IMR-90 (cell line): ENCODE data around the gene CCDC51.

Experiments used
- BHLHE40 ChIP-seq: fragments of 150-350 bp; IDR thresholded peaks from 2 replicates; pipeline ENCODE4 v1.6.1; 2016; ENCODE audit warnings: mild to moderate bottlenecking, low read depth, low read length
- CEBPB ChIP-seq: IDR thresholded peaks from 2 replicates; pipeline ENCODE4 v1.6.1; 2012; ENCODE audit warnings: low read depth, low read length, improper control_type of control experiment
- MAFK ChIP-seq: IDR thresholded peaks from 2 replicates; pipeline ENCODE4 v1.6.1; 2012; ENCODE audit warnings: low read depth, low read length, improper control_type of control experiment
- MAZ ChIP-seq: IDR thresholded peaks from 2 replicates; pipeline ENCODE4 v1.6.1; 2012; ENCODE audit warnings: low read depth, mild to moderate bottlenecking, low read length, improper control_type of control experiment, moderate library complexity, borderline replicate concordance
- POLR2A ChIP-seq: IDR thresholded peaks from 2 replicates; pipeline ENCODE4 v1.6.1; 2012; ENCODE audit warnings: mild to moderate bottlenecking, low read depth, low read length
- RAD21 ChIP-seq: IDR thresholded peaks from 2 replicates; pipeline ENCODE4 v1.6.1; 2012; ENCODE audit warnings: low read length, improper control_type of control experiment
- RCOR1 ChIP-seq: IDR thresholded peaks from 2 replicates; pipeline ENCODE4 v1.6.1; 2012; ENCODE audit warnings: mild to moderate bottlenecking, low read length, improper control_type of control experiment; ENCODE audit not compliant: insufficient replicate concordance
- RFX5 ChIP-seq: IDR thresholded peaks from 2 replicates; pipeline ENCODE4 v1.8.0; 2012; ENCODE audit warnings: low read depth, mild to moderate bottlenecking, low read length, moderate library complexity
- TF ChIP-seq, protein P1 (sequence below): conservative IDR thresholded peaks from 2 replicates; pipeline ENCODE4 v1.5.1; 2012; ENCODE audit warnings: mild to moderate bottlenecking, low read depth, low read length, improper control_type of control experiment
- TF ChIP-seq, protein P2 (sequence below): fragments of 150-350 bp; IDR thresholded peaks from 2 replicates; pipeline ENCODE4 v1.6.1; 2017; ENCODE audit warnings: mild to moderate bottlenecking, antibody characterized with exemption, low read length, low read depth

DNA sequence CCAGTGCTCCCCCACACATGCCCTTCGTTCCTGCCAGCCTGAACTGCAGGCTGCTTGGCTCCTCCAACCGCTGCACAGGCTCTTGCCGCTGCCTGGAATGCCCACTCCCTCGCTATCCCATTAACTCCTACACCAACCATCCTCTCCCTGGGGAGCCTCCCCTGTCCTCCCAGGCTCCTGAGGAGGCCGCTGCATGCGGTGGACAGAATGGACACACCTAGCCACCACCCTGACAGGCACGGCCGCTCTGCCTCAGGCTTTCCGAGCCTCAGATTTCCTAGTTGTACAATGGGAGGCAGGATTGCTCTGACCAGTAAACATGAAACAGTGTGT is 12.3 kb downstream of the CCDC51 start:
- TF ChIP-seq RCOR1: no peak
- TF ChIP-seq, protein P1, sequence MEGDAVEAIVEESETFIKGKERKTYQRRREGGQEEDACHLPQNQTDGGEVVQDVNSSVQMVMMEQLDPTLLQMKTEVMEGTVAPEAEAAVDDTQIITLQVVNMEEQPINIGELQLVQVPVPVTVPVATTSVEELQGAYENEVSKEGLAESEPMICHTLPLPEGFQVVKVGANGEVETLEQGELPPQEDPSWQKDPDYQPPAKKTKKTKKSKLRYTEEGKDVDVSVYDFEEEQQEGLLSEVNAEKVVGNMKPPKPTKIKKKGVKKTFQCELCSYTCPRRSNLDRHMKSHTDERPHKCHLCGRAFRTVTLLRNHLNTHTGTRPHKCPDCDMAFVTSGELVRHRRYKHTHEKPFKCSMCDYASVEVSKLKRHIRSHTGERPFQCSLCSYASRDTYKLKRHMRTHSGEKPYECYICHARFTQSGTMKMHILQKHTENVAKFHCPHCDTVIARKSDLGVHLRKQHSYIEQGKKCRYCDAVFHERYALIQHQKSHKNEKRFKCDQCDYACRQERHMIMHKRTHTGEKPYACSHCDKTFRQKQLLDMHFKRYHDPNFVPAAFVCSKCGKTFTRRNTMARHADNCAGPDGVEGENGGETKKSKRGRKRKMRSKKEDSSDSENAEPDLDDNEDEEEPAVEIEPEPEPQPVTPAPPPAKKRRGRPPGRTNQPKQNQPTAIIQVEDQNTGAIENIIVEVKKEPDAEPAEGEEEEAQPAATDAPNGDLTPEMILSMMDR: no peak
- TF ChIP-seq RAD21: no peak
- TF ChIP-seq RFX5: no peak
- no peak for TF ChIP-seq POLR2A
- TF ChIP-seq BHLHE40: no peak
- TF ChIP-seq MAFK: no peak
- TF ChIP-seq MAZ: no peak
- TF ChIP-seq CEBPB: no peak
- TF ChIP-seq, protein P2, sequence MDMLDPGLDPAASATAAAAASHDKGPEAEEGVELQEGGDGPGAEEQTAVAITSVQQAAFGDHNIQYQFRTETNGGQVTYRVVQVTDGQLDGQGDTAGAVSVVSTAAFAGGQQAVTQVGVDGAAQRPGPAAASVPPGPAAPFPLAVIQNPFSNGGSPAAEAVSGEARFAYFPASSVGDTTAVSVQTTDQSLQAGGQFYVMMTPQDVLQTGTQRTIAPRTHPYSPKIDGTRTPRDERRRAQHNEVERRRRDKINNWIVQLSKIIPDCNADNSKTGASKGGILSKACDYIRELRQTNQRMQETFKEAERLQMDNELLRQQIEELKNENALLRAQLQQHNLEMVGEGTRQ: no peak
